Thymus (tissue), 11 donors: ENCODE data around the gene NFKBIL1. TPM values are rescaled to one million over a fixed set of nuclear protein-coding genes. Genes with fewer than 3 reads are reported as not detected.
A peak's percentile ranks its signal among the peaks of the same experiment; 100 is the strongest.

ENCODE experiments used
- DNase-seq, 9 donors: peaks; one replicate each; pipeline ENCODE4 v3.0.0-alpha.2; 2013; ENCODE audit warnings: low spot score in 9 of 9, low read depth in 6 of 9, missing footprints in 1 of 9
- H3K27ac ChIP-seq, 2 donors: one replicate each; pipeline ENCODE4 v1.5.1; 2013; ENCODE audit warnings: control low read depth in 1 of 2, low read depth in 1 of 2, low read length in 1 of 2, mild to moderate bottlenecking in 1 of 2, moderate library complexity in 1 of 2
- H3K27me3 ChIP-seq, 2 donors: one replicate each; pipeline ENCODE4 v1.5.1; 2013; ENCODE audit warnings: low read length in 1 of 2; ENCODE audit not compliant: control insufficient read depth in 2 of 2, insufficient read depth in 1 of 2
- H3K36me3 ChIP-seq, 2 donors: one replicate each; pipeline ENCODE4 v1.5.1; 2013; ENCODE audit warnings: low read length in 1 of 2, mild to moderate bottlenecking in 1 of 2, moderate library complexity in 1 of 2; ENCODE audit not compliant: control insufficient read depth in 2 of 2, insufficient read depth in 2 of 2
- H3K4me1 ChIP-seq, 2 donors: one replicate each; pipeline ENCODE4 v1.5.1; 2013; ENCODE audit warnings: low read length in 2 of 2; ENCODE audit not compliant: control insufficient read depth in 2 of 2, insufficient read depth in 2 of 2
- H3K4me3 ChIP-seq, 2 donors: one replicate each; pipeline ENCODE4 v1.5.1; 2013; ENCODE audit warnings: low read length in 2 of 2, control low read depth in 1 of 2, mild to moderate bottlenecking in 1 of 2
- H3K9me3 ChIP-seq, 2 donors: one replicate each; pipeline ENCODE4 v1.5.1; 2013; ENCODE audit warnings: low read length in 1 of 2, mild to moderate bottlenecking in 1 of 2; ENCODE audit not compliant: control insufficient read depth in 2 of 2, insufficient read depth in 1 of 2
- WGBS: extraction: QIAGEN DNeasy Blood & Tissue Kit; methylation state at CpG from one replicate; pipeline ENCODE4 v1.1.7; 2013; 5-methylcytosine and 5-hydroxymethylcytosine counted together
- polyA plus RNA-seq: library from polyadenylated mRNA; stranded (reverse); fragments of 200-250 nt; gene quantifications from one replicate; pipeline ENCODE4 v1.2.3, GENCODE V29; 2013
- total RNA-seq: library from RNA; stranded (reverse); fragments of 120-200 nt; gene quantifications from one replicate; pipeline ENCODE4 v1.2.4, GENCODE V29; 2013
- donor health status: healthy.

The NFKBIL1 gene
- total and polyA plus RNA-seq, 2 donors, result 15.4 to 23.6 TPM

GRCh38 chr6:31597006-31597405, 49.6 kb downstream of the NFKBIL1 start:
- Histone ChIP-seq H3K9me3 (peaks cover 0 to 10% of the 10 kb centered on the region in 2 donors), H3K27ac (no peak overlapping the region), H3K4me3 (no peak overlapping the region), H3K4me1 (peaks cover 21 to 43% of the 10 kb centered on the region in 2 donors), H3K27me3 (no peaks in the 10 kb centered on the region), H3K36me3 (no peaks in the 10 kb centered on the region)
- WGBS, result 7% methylated on average over 2 of the region's 2 CpGs
- DNase-seq, result peak in 4 of 9 donors; percentile 56 to 86 (median 77)

GRCh38 chr6:31607317-31607716, 59.9 kb downstream of the NFKBIL1 start:
- Histone ChIP-seq H3K27ac (no peak overlapping the region), H3K9me3 (no peaks in the 10 kb centered on the region), H3K27me3 (no peaks in the 10 kb centered on the region), H3K4me3 (no peak overlapping the region), H3K4me1 (no peaks in the 10 kb centered on the region), H3K36me3 (no peaks in the 10 kb centered on the region)
- WGBS, result 100% methylated on average over 1 of the region's 1 CpG
- DNase-seq, result no peak

Other genes with a start within 250 kb of the NFKBIL1 start
Only the 30 nearest of the 31 such genes appear.
- gene HLA-B, start 190.4 kb upstream of the NFKBIL1 start, total RNA-seq, result 1,474 TPM
- 2,173 TPM for gene HLA-B, start 190.4 kb upstream of the NFKBIL1 start, polyA plus RNA-seq
- gene MICA, start 144.0 kb upstream of the NFKBIL1 start, total RNA-seq, result 5.6 TPM
- 9.4 TPM for gene MICA, start 144.0 kb upstream of the NFKBIL1 start, polyA plus RNA-seq
- 9.5 TPM for gene MICB, start 49.5 kb upstream of the NFKBIL1 start, total RNA-seq
- gene MICB, start 49.5 kb upstream of the NFKBIL1 start, polyA plus RNA-seq, result 4.2 TPM
- not detected for gene MCCD1, start 18.6 kb upstream of the NFKBIL1 start, total RNA-seq
- not detected for gene MCCD1, start 18.6 kb upstream of the NFKBIL1 start, polyA plus RNA-seq
- 305 TPM for gene DDX39B, start 5.6 kb upstream of the NFKBIL1 start, total RNA-seq
- 761 TPM for gene DDX39B, start 5.6 kb upstream of the NFKBIL1 start, polyA plus RNA-seq
- 3.3 TPM for gene ATP6V1G2, start 1.0 kb upstream of the NFKBIL1 start, total RNA-seq
- 2.5 TPM for gene ATP6V1G2, start 1.0 kb upstream of the NFKBIL1 start, polyA plus RNA-seq
- 8.9 TPM for gene LTA, start 24.7 kb downstream of the NFKBIL1 start, total RNA-seq
- 2.2 TPM for gene LTA, start 24.7 kb downstream of the NFKBIL1 start, polyA plus RNA-seq
- 3.5 TPM for gene TNF, start 28.0 kb downstream of the NFKBIL1 start, total RNA-seq
- 1.4 TPM for gene TNF, start 28.0 kb downstream of the NFKBIL1 start, polyA plus RNA-seq
- 337 TPM for gene LTB, start 34.8 kb downstream of the NFKBIL1 start, total RNA-seq
- 128 TPM for gene LTB, start 34.8 kb downstream of the NFKBIL1 start, polyA plus RNA-seq
- 134 TPM for gene LST1, start 38.7 kb downstream of the NFKBIL1 start, total RNA-seq
- 32.4 TPM for gene LST1, start 38.7 kb downstream of the NFKBIL1 start, polyA plus RNA-seq
- gene NCR3, start 45.4 kb downstream of the NFKBIL1 start, total RNA-seq, result 2.7 TPM
- 2.4 TPM for gene NCR3, start 45.4 kb downstream of the NFKBIL1 start, polyA plus RNA-seq
- gene AIF1, start 67.6 kb downstream of the NFKBIL1 start, total RNA-seq, result 558 TPM
- 198 TPM for gene AIF1, start 67.6 kb downstream of the NFKBIL1 start, polyA plus RNA-seq
- gene PRRC2A, start 73.1 kb downstream of the NFKBIL1 start, total RNA-seq, result 35.3 TPM
- gene PRRC2A, start 73.1 kb downstream of the NFKBIL1 start, polyA plus RNA-seq, result 148 TPM
- 101 TPM for gene BAG6, start 105.1 kb downstream of the NFKBIL1 start, total RNA-seq
- gene BAG6, start 105.1 kb downstream of the NFKBIL1 start, polyA plus RNA-seq, result 271 TPM
- gene APOM, start 108.3 kb downstream of the NFKBIL1 start, total RNA-seq, result 6.1 TPM
- 9.1 TPM for gene APOM, start 108.3 kb downstream of the NFKBIL1 start, polyA plus RNA-seq
- gene C6orf47, start 113.2 kb downstream of the NFKBIL1 start, total RNA-seq, result 19.1 TPM
- gene C6orf47, start 113.2 kb downstream of the NFKBIL1 start, polyA plus RNA-seq, result 16.7 TPM
- gene GPANK1, start 117.4 kb downstream of the NFKBIL1 start, total RNA-seq, result 25.2 TPM
- gene GPANK1, start 117.4 kb downstream of the NFKBIL1 start, polyA plus RNA-seq, result 13.8 TPM
- gene CSNK2B, start 118.5 kb downstream of the NFKBIL1 start, total RNA-seq, result 169 TPM
- 169 TPM for gene CSNK2B, start 118.5 kb downstream of the NFKBIL1 start, polyA plus RNA-seq
- 2.3 TPM for gene LY6G5B, start 122.4 kb downstream of the NFKBIL1 start, total RNA-seq
- 6.5 TPM for gene LY6G5B, start 122.4 kb downstream of the NFKBIL1 start, polyA plus RNA-seq
- 0.90 TPM for gene LY6G5C, start 133.5 kb downstream of the NFKBIL1 start, total RNA-seq
- gene LY6G5C, start 133.5 kb downstream of the NFKBIL1 start, polyA plus RNA-seq, result 9.1 TPM
- 50.0 TPM for gene ABHD16A, start 155.7 kb downstream of the NFKBIL1 start, total RNA-seq
- gene ABHD16A, start 155.7 kb downstream of the NFKBIL1 start, polyA plus RNA-seq, result 51.3 TPM
- 0.05 TPM for gene LY6G6F, start 159.3 kb downstream of the NFKBIL1 start, total RNA-seq
- not detected for gene LY6G6F, start 159.3 kb downstream of the NFKBIL1 start, polyA plus RNA-seq
- gene LY6G6D, start 167.7 kb downstream of the NFKBIL1 start, total RNA-seq, result not detected
- not detected for gene LY6G6D, start 167.7 kb downstream of the NFKBIL1 start, polyA plus RNA-seq
- not detected for gene LY6G6C, start 174.1 kb downstream of the NFKBIL1 start, total RNA-seq
- 7.0 TPM for gene LY6G6C, start 174.1 kb downstream of the NFKBIL1 start, polyA plus RNA-seq
- gene MPIG6B, start 175.8 kb downstream of the NFKBIL1 start, total RNA-seq, result 0.14 TPM
- 0.32 TPM for gene MPIG6B, start 175.8 kb downstream of the NFKBIL1 start, polyA plus RNA-seq
- gene DDAH2, start 181.7 kb downstream of the NFKBIL1 start, total RNA-seq, result 49.6 TPM
- 105 TPM for gene DDAH2, start 181.7 kb downstream of the NFKBIL1 start, polyA plus RNA-seq
- gene CLIC1, start 188.9 kb downstream of the NFKBIL1 start, total RNA-seq, result 431 TPM
- gene CLIC1, start 188.9 kb downstream of the NFKBIL1 start, polyA plus RNA-seq, result 337 TPM
- 8.4 TPM for gene MSH5, start 192.4 kb downstream of the NFKBIL1 start, total RNA-seq
- gene MSH5, start 192.4 kb downstream of the NFKBIL1 start, polyA plus RNA-seq, result 15.2 TPM
- gene SAPCD1, start 215.0 kb downstream of the NFKBIL1 start, total RNA-seq, result 1.2 TPM
- 9.7 TPM for gene SAPCD1, start 215.0 kb downstream of the NFKBIL1 start, polyA plus RNA-seq
- gene VWA7, start 229.7 kb downstream of the NFKBIL1 start, total RNA-seq, result 0.76 TPM
- gene VWA7, start 229.7 kb downstream of the NFKBIL1 start, polyA plus RNA-seq, result 0.66 TPM